Skeletal muscle cell (primary cell): ENCODE measurements around the gene AHDC1.
A peak's percentile ranks its signal among the peaks of the same experiment; 100 is the strongest.
"Not testable (repeated sequence)": the region's sequence is repeated elsewhere in the genome, so short reads cannot be mapped to it uniquely, and the experiment has no call there.

Source experiments
- DNase-seq: peaks from one replicate; pipeline ENCODE4 v3.0.0-alpha.2; 2010; ENCODE audit warnings: low read depth
- H3K4me3 ChIP-seq: 2 replicates; pipeline ENCODE4 v1.5.1; 2011; ENCODE audit warnings: low read depth, mild to moderate bottlenecking, control low read depth, low read length, moderate library complexity

The AHDC1 gene

GRCh38 chr1:27603681-27604578, at the start of gene AHDC1:
TSS of gene AHDC1 (minus strand) at chr1:27604144. CDS start at chr1:27552115, 52,029 bp downstream.
- peak; percentile 76 for DNase-seq
- peak within 1 kb of the TSS; percentile 85 for H3K4me3 ChIP-seq

GRCh38 chr1:27652111-27652864, 48.3 kb upstream of the AHDC1 start:
- no peak for DNase-seq
- no peak overlapping the region for H3K4me3 ChIP-seq

- no peak for DNase-seq
- H3K4me3 ChIP-seq, result no peak overlapping the region
These were observed 46.7 kb upstream of the AHDC1 start for GRCh38 chr1:27650539-27651175.

- no peak for DNase-seq
- H3K4me3 ChIP-seq, result no peak overlapping the region
These were observed 46.2 kb upstream of the AHDC1 start for GRCh38 chr1:27650171-27650538.

GRCh38 chr1:27649306-27649635, 45.3 kb upstream of the AHDC1 start:
- no peak for DNase-seq

GRCh38 chr1:27648602-27649305, 44.8 kb upstream of the AHDC1 start:
- H3K4me3 ChIP-seq, result no peak overlapping the region
- DNase-seq, result no peak

More at GRCh38 chr1:27649306-27649635, 45.3 kb upstream of the AHDC1 start:
- no peak overlapping the region for H3K4me3 ChIP-seq

GRCh38 chr1:27647328-27647727, 43.4 kb upstream of the AHDC1 start:
- no peak overlapping the region for H3K4me3 ChIP-seq
- DNase-seq, result no peak

GRCh38 chr1:27646676-27647075, 42.7 kb upstream of the AHDC1 start:
- no peak overlapping the region for H3K4me3 ChIP-seq
- no peak for DNase-seq

GRCh38 chr1:27645071-27645415, 41.1 kb upstream of the AHDC1 start:
- no peak overlapping the region for H3K4me3 ChIP-seq
- no peak for DNase-seq

GRCh38 chr1:27644369-27645070, 40.6 kb upstream of the AHDC1 start:
- DNase-seq, result no peak
- H3K4me3 ChIP-seq, result no peak overlapping the region

- no peak overlapping the region for H3K4me3 ChIP-seq
- DNase-seq, result no peak
These were observed 39.8 kb upstream of the AHDC1 start for GRCh38 chr1:27643600-27644368.

- not testable (repeated sequence) for DNase-seq
These were observed 36.6 kb upstream of the AHDC1 start for GRCh38 chr1:27640514-27640913.

GRCh38 chr1:27638805-27639204, 34.9 kb upstream of the AHDC1 start:
- no peak for DNase-seq
- no peak overlapping the region for H3K4me3 ChIP-seq

More at GRCh38 chr1:27640514-27640913, 36.6 kb upstream of the AHDC1 start:
- not testable (repeated sequence) for H3K4me3 ChIP-seq

- no peak overlapping the region for H3K4me3 ChIP-seq
- DNase-seq, result no peak
These were observed 34.2 kb upstream of the AHDC1 start for GRCh38 chr1:27638047-27638734.

- no peak overlapping the region for H3K4me3 ChIP-seq
- no peak for DNase-seq
These were observed 31.6 kb upstream of the AHDC1 start for GRCh38 chr1:27635396-27636142.

- DNase-seq, result no peak
- peak within 1 kb of the TSS; percentile 35 for H3K4me3 ChIP-seq
These were observed 31.0 kb upstream of the AHDC1 start, which contains the start of gene FGR for GRCh38 chr1:27634985-27635367. TSS of gene FGR (minus strand) at chr1:27635185. CDS start at chr1:27623916, 11,269 bp downstream.
